NCI-H2029 treated with DMSO at 0.1 percent for 48 hours (cell line): ENCODE data around the gene MED20.

Experiments
- DNase-seq: peaks from one replicate; lab custom pipeline; 2025; lab: John Stamatoyannopoulos, UW

Gene MED20

DNA sequence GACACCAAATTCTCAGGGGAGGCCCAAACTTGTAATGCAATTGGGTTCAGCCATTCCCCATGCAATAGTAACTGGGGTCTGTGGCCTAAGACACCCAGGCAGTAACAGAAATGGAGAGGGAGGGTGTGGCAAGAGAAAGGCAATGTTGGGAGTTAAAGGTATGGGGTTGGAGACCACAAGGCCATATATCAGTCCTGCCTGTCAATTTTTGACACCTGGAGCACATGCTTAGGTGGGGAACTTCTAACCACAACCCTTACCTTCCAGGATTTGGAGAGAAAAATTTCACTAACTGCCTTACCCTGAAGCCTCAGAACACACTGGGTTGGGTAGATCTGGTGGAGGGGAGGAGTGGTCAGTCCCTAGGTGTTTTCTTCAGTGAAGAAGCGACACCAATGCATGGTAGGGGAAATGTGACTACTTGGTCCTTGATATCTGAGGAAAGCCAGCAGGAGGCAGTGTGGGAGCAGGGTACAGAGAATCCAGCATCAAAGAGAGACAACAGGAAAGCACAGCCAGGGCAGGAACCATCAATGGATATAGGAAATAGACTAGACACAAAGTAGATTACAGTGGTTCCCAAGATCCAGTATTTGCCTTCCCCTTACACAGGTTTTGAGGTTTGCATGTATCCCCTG is 18.9 kb downstream of the MED20 start:
- no peak for DNase-seq

GRCh38 chr6:41900861-41901260 is 20.1 kb downstream of the MED20 start:
- DNase-seq: no peak

DNA sequence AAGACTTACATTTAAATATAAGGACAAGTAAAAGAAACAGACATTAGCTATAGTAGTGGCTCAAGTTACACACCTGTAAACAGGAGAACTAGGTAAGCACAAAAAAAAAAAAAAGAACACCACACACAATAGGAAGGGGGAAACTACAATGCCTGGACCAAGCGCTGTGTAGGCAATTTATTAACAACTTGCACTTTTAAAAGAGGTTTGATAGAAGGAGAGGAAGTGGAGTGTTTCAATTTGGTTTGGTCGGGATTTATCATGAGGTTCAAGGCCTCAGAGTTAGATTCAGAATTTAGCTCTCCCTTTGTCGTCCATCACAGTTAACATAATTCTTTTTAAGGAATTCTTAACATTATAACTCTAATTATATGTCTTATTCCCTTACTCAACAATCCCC is 24.7 kb downstream of the MED20 start:
- no peak for DNase-seq

GRCh38 chr6:41895300-41896233 is 25.4 kb downstream of the MED20 start, which contains the start of gene USP49:
Gene USP49, minus strand, starts transcription at chr6:41895375. Its CDS starts 88,392 bp downstream, at chr6:41806983.
- DNase-seq: peak; percentile 93

DNA sequence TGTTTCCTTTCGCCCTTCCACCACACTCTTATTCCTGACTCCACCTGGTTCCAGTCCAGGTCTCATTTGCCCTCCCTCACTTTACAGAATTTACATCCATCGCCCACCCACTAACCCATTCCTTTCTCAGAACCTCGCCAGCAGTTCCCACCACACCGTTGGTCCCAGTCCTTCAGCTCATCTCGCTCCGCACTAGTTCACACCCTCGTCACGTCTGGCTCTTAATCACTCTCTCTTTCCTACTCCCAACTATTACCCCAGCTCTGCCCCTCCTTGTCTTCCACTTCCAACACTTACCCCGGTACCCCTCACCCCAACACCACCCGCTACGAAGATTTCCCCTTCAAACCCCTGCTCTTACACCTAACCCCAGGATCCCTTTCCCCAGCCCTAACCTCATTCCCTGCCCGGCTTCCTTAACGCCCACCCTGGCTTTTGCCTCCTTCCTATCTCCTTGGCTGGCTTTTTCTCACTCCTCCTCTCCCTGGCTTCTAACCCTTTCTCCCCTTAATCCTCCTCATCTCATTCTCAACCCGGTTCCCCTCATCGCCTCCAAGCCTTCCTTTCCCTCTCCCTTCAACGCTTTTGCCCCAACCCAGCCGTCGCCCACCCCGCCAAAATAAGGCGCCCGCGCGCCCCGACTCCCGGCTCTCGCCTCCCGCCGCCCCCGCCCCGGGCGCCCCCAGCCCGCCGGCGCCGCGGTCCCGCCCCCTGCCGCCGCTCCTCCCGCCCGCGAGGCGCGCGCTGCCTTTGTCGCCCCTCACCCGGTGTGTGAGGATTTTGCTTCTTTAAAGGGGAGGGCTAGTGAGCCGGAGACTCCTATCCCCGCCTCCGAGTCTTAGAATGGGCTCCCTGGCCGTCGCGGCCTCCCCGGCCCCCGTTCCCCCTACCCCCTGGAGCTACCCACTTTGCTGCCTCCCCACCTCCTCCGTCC is 26.3 kb downstream of the MED20 start:
- DNase-seq: no peak

DNA sequence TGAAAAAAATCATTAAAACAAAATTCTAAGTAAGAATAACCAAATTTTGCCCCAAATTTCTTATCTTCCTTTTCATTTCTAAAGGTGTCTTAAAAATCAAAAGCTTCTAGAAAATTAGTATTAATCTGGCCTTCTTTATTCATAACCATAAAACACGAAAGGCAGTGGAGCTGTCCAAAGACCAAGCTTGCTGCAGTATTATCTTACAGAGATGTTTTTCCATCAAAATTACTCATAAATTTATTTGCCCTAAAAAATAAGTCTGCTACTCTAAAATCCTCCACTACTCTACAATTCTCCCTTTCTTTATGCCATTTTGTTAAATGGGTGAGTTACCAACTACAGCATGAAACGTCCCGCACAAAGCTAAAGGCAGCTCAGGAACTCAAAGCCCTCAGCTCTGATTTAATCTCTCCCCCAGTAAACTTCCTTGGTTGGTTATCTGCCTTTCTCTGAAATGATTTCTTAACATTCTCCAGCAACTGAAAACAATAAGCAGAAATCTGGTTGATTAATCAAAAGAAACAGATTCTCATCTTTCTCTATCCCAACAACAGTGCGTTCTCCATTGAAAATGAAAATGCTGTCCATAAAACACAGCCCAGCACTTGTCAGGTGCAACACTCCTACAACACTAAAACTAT is 27.9 kb downstream of the MED20 start:
- DNase-seq: no peak

GRCh38 chr6:41887331-41887751 is 33.6 kb downstream of the MED20 start:
- DNase-seq: no peak

DNA sequence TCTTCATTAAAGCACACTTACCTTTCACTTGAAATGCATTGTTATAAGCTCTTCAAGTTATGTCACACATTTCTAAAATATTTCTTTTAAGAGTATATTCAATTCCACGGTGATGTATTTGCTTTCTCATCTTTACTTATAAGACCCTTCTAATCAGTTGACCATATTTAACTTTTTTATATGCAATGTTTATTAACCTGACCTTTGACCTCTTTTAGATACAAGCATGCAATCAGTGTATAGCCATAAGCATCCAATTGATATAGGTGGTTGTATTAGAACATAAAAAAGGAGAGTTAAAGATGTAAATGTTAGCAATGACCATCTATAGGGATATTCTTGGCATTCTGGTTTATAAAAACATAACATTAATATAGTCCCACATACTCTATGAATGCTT is 35.0 kb downstream of the MED20 start:
- DNase-seq: no peak

DNA sequence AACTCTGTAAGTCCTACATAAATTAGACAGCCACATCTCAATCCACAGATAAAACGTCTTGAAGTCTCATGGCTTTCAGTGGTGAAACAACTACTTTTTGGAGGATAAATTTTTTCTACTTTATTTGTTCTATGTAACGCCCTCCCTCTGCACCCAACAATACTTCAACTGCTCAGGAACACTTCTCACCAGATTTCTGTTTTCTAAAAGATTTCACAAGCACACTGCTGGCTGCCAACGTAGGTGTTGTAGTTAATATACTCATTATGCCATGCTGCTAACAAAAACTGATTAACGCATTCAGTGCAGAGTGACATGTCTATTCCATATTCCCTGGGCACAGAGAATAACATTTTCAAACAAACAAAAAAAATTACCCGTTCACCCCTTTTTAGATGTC is 36.0 kb downstream of the MED20 start:
- no peak for DNase-seq

DNA sequence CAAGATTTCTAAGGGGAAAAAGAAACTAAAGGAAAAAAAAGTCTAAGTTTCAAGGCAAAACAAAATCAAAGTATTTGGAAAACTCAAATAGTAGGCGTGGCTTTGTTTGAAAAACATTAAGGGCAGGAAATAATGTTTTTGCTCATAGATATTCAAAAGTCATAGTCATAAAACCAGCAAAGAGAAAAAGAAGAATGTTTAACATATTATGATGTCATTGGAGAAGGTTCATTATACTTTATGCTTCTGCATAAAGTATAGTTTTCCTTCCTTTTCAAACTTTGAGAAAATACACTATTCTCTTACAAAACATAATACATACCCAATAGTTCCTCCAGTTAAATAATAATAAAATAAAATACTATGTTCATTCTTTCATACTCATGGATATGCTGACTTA is 39.4 kb downstream of the MED20 start:
- no peak for DNase-seq

DNA sequence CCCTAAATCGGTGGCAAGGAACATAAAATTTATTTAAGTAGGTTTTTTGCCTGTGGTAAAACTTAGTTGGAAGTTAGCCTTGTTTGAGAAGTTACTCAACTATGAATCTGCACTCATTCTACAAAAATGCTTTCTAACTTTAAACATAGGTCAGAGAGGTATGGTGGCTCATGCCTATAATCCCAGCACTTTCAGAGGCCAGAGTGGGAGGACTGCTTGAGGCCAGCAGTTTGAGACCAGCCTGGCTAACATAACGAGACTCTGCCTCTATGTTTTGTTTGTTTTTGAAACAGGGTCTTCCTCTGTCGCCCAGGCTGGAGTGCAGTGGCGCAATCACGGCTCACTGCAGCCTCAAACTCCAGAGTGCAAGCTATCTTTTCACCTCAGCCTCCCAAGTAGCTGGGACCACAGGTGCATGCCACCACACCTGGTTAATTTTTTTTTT is 42.0 kb downstream of the MED20 start:
- no peak for DNase-seq

- no peak for DNase-seq
Measured at GRCh38 chr6:41878246-41878645, 42.7 kb downstream of the MED20 start.

- DNase-seq: no peak
Measured at GRCh38 chr6:41877051-41877680, 43.8 kb downstream of the MED20 start.

DNA sequence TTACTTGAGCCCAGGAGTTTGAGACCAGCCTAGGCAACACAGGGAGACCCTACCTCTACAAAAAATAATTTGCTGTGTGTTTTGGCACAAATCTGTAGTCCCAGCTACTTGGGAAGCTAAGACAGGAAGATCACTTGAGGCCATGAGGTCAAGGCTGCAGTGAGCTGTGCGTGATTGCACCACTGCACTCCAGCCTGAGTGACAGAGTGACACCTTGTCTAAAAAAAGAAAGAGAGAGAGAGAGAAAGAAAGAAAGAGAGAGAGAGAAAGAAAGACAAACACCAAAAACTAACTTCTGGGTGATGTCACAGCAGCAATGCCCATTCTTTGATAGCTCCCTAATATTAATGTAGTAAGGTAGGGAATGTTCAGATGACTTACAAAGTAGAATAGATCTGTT is 46.2 kb downstream of the MED20 start:
- DNase-seq: no peak

DNA sequence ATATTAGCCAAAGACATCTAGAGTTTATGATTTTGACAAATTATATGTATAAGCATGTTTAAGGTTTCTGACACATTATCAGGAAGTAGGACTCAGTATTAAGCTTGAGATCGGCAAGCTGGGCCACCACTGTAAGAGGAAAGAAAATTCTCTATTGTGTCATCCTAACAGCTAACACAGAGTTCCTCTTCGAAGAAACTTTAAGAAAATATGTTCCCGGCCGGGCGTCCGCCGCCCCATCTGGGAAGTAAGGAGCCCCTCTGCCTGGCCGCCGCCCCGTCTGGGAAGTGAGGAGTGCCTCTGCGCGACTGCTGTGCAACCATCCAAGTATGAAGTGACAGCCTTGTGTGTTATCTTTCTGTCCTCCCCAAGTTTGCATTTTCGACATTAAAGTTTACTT is 48.8 kb downstream of the MED20 start:
- no peak for DNase-seq

DNA sequence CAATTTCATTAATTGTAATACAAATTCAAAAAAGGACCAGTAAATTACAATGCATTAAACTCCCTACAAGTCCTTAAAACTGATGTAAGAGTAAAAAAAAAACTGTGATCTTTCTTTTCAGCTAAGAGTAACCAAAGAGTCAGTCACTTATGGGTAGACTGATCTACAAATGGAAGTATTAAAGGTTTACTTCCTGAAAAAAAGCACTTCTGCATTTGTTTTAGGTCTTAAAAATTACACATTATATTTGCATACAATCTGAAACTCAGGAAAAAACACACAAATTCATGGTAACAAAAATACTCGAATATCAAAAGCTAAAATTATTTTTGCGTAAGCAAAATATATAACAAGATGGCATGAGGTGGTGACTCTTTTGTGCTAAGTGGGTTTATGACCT is 49.2 kb downstream of the MED20 start:
- DNase-seq: no peak

DNA sequence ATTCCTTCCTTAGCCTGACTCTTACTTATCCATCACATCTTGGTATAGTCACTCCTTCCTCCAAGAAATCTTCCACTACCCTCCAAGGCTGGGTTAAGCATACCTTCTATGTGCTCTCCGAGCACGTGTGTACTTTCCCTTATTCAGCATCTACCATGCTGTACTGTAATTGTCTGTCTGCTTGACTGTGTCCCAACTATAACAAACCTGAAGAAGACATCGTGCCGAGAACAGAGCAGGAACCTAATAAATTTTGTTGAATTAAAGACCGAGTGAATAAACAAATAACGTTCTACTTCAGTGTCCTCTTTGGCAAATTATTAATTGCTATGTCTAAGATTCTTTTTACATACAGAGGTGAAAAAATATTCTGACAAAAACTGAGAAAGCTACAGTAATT is 61.6 kb downstream of the MED20 start:
- DNase-seq: no peak

DNA sequence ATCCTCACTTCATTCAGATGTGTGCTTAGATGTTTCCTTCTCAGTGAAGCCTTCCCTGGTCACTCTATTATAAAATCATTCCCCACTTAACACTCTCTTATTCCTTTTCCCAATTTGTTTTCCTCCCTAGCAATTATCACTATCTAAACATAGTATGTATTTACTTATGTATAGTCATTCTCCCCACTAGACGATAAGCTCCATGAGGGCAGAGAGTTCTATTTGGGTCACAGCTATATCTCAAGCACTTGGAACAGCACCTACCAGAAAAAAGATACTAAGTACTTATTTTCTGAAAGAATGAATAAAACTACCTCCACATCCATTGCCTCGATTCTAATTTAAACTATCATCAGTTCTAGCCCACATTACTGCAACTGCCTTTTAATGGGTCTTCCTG is 62.2 kb downstream of the MED20 start:
- no peak for DNase-seq
